ENCODE measurements around the gene FBN1.

Gene FBN1

GRCh38 chr15:48520376-48521155, 124.9 kb downstream of the FBN1 start:
- H2AFZ ChIP-seq (ENCODE audit: low read length): no peak overlapping the region
- no peak for DNase-seq
- no peak overlapping the region for H3K4me2 ChIP-seq (ENCODE audit: low read depth, low read length)

GRCh38 chr15:48516121-48516520, 129.4 kb downstream of the FBN1 start:
- H4K20me1 ChIP-seq (ENCODE audit: insufficient read depth, low read length): no peaks in the 10 kb centered on the region
- no peaks in the 10 kb centered on the region for H3F3A ChIP-seq (ENCODE audit: insufficient read depth, low read length)
- H3K27me3 ChIP-seq (replicated peaks; ENCODE audit: insufficient read depth, low read length): no peaks in the 10 kb centered on the region
- no peak overlapping the region for H3K27ac ChIP-seq (ENCODE audit: low read length)
- no peaks in the 10 kb centered on the region for H3K9me3 ChIP-seq (replicated peaks; ENCODE audit: insufficient read depth, low read length)
- no peaks in the 10 kb centered on the region for H3K4me1 ChIP-seq (ENCODE audit: low read length)
- H2AFZ ChIP-seq (ENCODE audit: low read length): no peak overlapping the region
- H3K36me3 ChIP-seq (replicated peaks; ENCODE audit: insufficient read depth, low read length): no peaks in the 10 kb centered on the region
- TF ChIP-seq EZH2phosphoT487 (IDR thresholded peaks at IDR 0.05; ENCODE audit: low read length): no peak
- TF ChIP-seq EZH2 (optimal IDR thresholded peaks at IDR 0.05; ENCODE audit: low read depth, low read length): no peak
- no peak for TF ChIP-seq CTCF (IDR thresholded peaks at IDR 0.05; ENCODE audit: low read length)
- no peak for DNase-seq
- no peak overlapping the region for H3K9ac ChIP-seq (ENCODE audit: low read length)
- H3K4me3 ChIP-seq (ENCODE audit: low read length): no peak overlapping the region
- H3K9me2 ChIP-seq (replicated peaks; ENCODE audit: insufficient read depth, low read length): no peaks in the 10 kb centered on the region
- no peak overlapping the region for H3K4me2 ChIP-seq (ENCODE audit: low read depth, low read length)
- H3K79me2 ChIP-seq (ENCODE audit: low read length): no peaks in the 10 kb centered on the region

More at GRCh38 chr15:48520376-48521155, 124.9 kb downstream of the FBN1 start:
- Histone ChIP-seq H3K36me3 (replicated peaks; ENCODE audit: insufficient read depth, low read length) (no peaks in the 10 kb centered on the region), H3K9ac (ENCODE audit: low read length) (no peak overlapping the region), H4K20me1 (ENCODE audit: insufficient read depth, low read length) (no peaks in the 10 kb centered on the region), H3K4me1 (ENCODE audit: low read length) (no peaks in the 10 kb centered on the region), H3K27me3 (replicated peaks; ENCODE audit: insufficient read depth, low read length) (no peaks in the 10 kb centered on the region), H3F3A (ENCODE audit: insufficient read depth, low read length) (no peaks in the 10 kb centered on the region), H3K27ac (ENCODE audit: low read length) (no peak overlapping the region), H3K4me3 (ENCODE audit: low read length) (no peak overlapping the region), H3K79me2 (ENCODE audit: low read length) (no peaks in the 10 kb centered on the region), H3K9me2 (replicated peaks; ENCODE audit: insufficient read depth, low read length) (no peaks in the 10 kb centered on the region), H3K9me3 (replicated peaks; ENCODE audit: insufficient read depth, low read length) (no peaks in the 10 kb centered on the region)
- no peak for TF ChIP-seq EZH2 (optimal IDR thresholded peaks at IDR 0.05; ENCODE audit: low read depth, low read length)
- TF ChIP-seq EZH2phosphoT487 (IDR thresholded peaks at IDR 0.05; ENCODE audit: low read length): no peak
- TF ChIP-seq CTCF (IDR thresholded peaks at IDR 0.05; ENCODE audit: low read length): no peak

- H3K9me3 ChIP-seq (replicated peaks; ENCODE audit: insufficient read depth, low read length): no peaks in the 10 kb centered on the region
- no peak overlapping the region for H3K4me3 ChIP-seq (ENCODE audit: low read length)
Measured at GRCh38 chr15:48515500-48515899, 130.0 kb downstream of the FBN1 start.

More at GRCh38 chr15:48515500-48515899, 130.0 kb downstream of the FBN1 start:
- no peak for TF ChIP-seq CTCF (IDR thresholded peaks at IDR 0.05; ENCODE audit: low read length)
- no peak for TF ChIP-seq EZH2 (optimal IDR thresholded peaks at IDR 0.05; ENCODE audit: low read depth, low read length)
- no peak for TF ChIP-seq EZH2phosphoT487 (IDR thresholded peaks at IDR 0.05; ENCODE audit: low read length)
- Histone ChIP-seq H3K27ac (ENCODE audit: low read length) (no peak overlapping the region), H3K9me2 (replicated peaks; ENCODE audit: insufficient read depth, low read length) (no peaks in the 10 kb centered on the region), H3K4me2 (ENCODE audit: low read depth, low read length) (no peak overlapping the region), H3K79me2 (ENCODE audit: low read length) (no peaks in the 10 kb centered on the region), H2AFZ (ENCODE audit: low read length) (no peak overlapping the region), H3K4me1 (ENCODE audit: low read length) (no peaks in the 10 kb centered on the region), H3K27me3 (replicated peaks; ENCODE audit: insufficient read depth, low read length) (no peaks in the 10 kb centered on the region), H3F3A (ENCODE audit: insufficient read depth, low read length) (no peaks in the 10 kb centered on the region), H3K9ac (ENCODE audit: low read length) (no peak overlapping the region), H3K36me3 (replicated peaks; ENCODE audit: insufficient read depth, low read length) (no peaks in the 10 kb centered on the region), H4K20me1 (ENCODE audit: insufficient read depth, low read length) (no peaks in the 10 kb centered on the region)
- DNase-seq: no peak

Measured in MM.1S (cell line).